NCI-H524 treated with DMSO at 0.1 percent for 48 hours (cell line): ENCODE measurements around the gene RNU7-1.
A peak's percentile ranks its signal among the peaks of the same experiment; 100 is the strongest.

ENCODE experiments used
- DNase-seq: peaks from one replicate; lab custom pipeline; 2025; lab: John Stamatoyannopoulos, UW

RNU7-1 gene

GRCh38 chr12:6937481-6938352 lies 5.9 kb upstream of the RNU7-1 start:
- peak; percentile 54 for DNase-seq

- no peak for DNase-seq
Observed at GRCh38 chr12:6938353-6939190, 5.0 kb upstream of the RNU7-1 start.

GRCh38 chr12:6939191-6939540 lies 4.5 kb upstream of the RNU7-1 start:
- DNase-seq = no peak

- DNase-seq = no peak
Observed at GRCh38 chr12:6941267-6941666, 2.3 kb upstream of the RNU7-1 start.

GRCh38 chr12:6941782-6942181 lies 1.8 kb upstream of the RNU7-1 start:
- no peak for DNase-seq

- DNase-seq = no peak
Observed at GRCh38 chr12:6942331-6942665, 1.3 kb upstream of the RNU7-1 start.

- peak; percentile 83 for DNase-seq
Observed at GRCh38 chr12:6943389-6943721, 261 bp upstream of the RNU7-1 start.

- peak; percentile 72 for DNase-seq
Observed at GRCh38 chr12:6944381-6945186, 968 bp downstream of the RNU7-1 start.

- DNase-seq = no peak
Observed at GRCh38 chr12:6945613-6946012, 2.0 kb downstream of the RNU7-1 start.

GRCh38 chr12:6946033-6946919 lies 2.7 kb downstream of the RNU7-1 start:
- no peak for DNase-seq

GRCh38 chr12:6946920-6947374 lies 3.3 kb downstream of the RNU7-1 start:
- DNase-seq = no peak

GRCh38 chr12:6947615-6948014 lies 4.0 kb downstream of the RNU7-1 start:
- DNase-seq = no peak

GRCh38 chr12:6948873-6949594 lies 5.4 kb downstream of the RNU7-1 start:
- DNase-seq = no peak

- no peak for DNase-seq
Observed at GRCh38 chr12:6950401-6950801, 6.8 kb downstream of the RNU7-1 start.

- no peak for DNase-seq
Observed at GRCh38 chr12:6950811-6951540, 7.4 kb downstream of the RNU7-1 start, which contains the start of gene PTPN6. Gene PTPN6 (plus strand): TSS chr12:6951356. CDS start chr12:6951513, 157 bp downstream.

GRCh38 chr12:6951551-6952120 lies 8.0 kb downstream of the RNU7-1 start:
- DNase-seq = no peak

- no peak for DNase-seq
Observed at GRCh38 chr12:6952121-6952862, 8.7 kb downstream of the RNU7-1 start.

GRCh38 chr12:6952863-6953441 lies 9.3 kb downstream of the RNU7-1 start:
- DNase-seq = no peak
